Transverse colon (tissue), 4 donors: ENCODE data around the gene CSF1R. TPM values are rescaled to one million over a fixed set of nuclear protein-coding genes. Genes with fewer than 3 reads are reported as not detected.

Experiments
- DNase-seq: peaks from one replicate; pipeline ENCODE4 v3.0.0-alpha.2; 2019
- H3K27ac ChIP-seq, 4 donors: fragments of 200-600 bp; sonication (generic); 2 replicates each; pipeline ENCODE4 v1.5.1; 2016 to 2018; ENCODE audit warnings: inconsistent platforms in 4 of 4
- H3K27me3 ChIP-seq: fragments of 200-600 bp; sonication (generic); 2 replicates; pipeline ENCODE4 v1.5.1; 2017; ENCODE audit warnings: inconsistent platforms
- H3K36me3 ChIP-seq, 4 donors: fragments of 200-600 bp; sonication (generic); 2 replicates each; pipeline ENCODE4 v1.5.1; 2017 to 2019; ENCODE audit warnings: inconsistent platforms in 4 of 4
- H3K4me1 ChIP-seq, 4 donors: fragments of 200-600 bp; sonication (generic); 2 replicates each; pipeline ENCODE4 v1.5.1; 2017 to 2020; ENCODE audit warnings: inconsistent platforms in 4 of 4
- H3K4me3 ChIP-seq, 4 donors: fragments of 200-600 bp; sonication (generic); 1 replicate in 1 of 4; 2 replicates in 3 of 4; pipeline versions ENCODE4 v1.5.1 to v1.6.1; 2017 to 2019; ENCODE audit warnings: inconsistent platforms in 4 of 4
- H3K9me3 ChIP-seq, 2 donors: fragments of 200-600 bp; sonication (generic); 2 replicates each; pipeline ENCODE4 v1.5.1; 2017 to 2019; ENCODE audit warnings: inconsistent platforms in 2 of 2
- CTCF ChIP-seq, 5 experiments: fragments of 200-600 bp in 3 of 5; fragments of 450-650 bp in 2 of 5; sonication (generic) in 3 of 5; IDR thresholded peaks; 1 replicate in 2 of 5; 2 replicates in 3 of 5; pipeline ENCODE4 v1.5.1; 2016 to 2017; ENCODE audit warnings: antibody characterized with exemption in 5 of 5, inconsistent platforms in 3 of 5, mild to moderate bottlenecking in 2 of 5, moderate library complexity in 1 of 5
- EP300 ChIP-seq: sonication (generic); formaldehyde crosslinking; IDR thresholded peaks from one replicate; pipeline ENCODE4 v1.6.1; 2017; ENCODE audit warnings: antibody characterized with exemption, low read depth
- POLR2A ChIP-seq: fragments of 450-650 bp; IDR thresholded peaks from one replicate; pipeline ENCODE4 v1.6.1; 2016; ENCODE audit warnings: antibody characterized with exemption, mild to moderate bottlenecking, moderate library complexity
- POLR2AphosphoS5 ChIP-seq, 3 donors: sonication (generic); formaldehyde crosslinking; IDR thresholded peaks; one replicate each; pipeline ENCODE4 v1.6.1; 2016; ENCODE audit warnings: antibody characterized with exemption in 3 of 3
- WGBS, 2 donors: methylation state at CpG; one replicate each; pipeline ENCODE4 v1.1.5; 2018; ENCODE audit warnings: low coverage in 1 of 2; 5-methylcytosine and 5-hydroxymethylcytosine counted together
- in situ Hi-C, 4 donors: fragments of 200-750 bp; cut with MboI; loops; one replicate each; pipeline versions ENCODE4 v1.15.0 to v1.15.1; 2017; ENCODE audit warnings: low sequenced_read_pairs in 3 of 4, low pct_ligation_motif_present in 1 of 4, low pct_unique_long_range_greater_than_20kb in 1 of 4
- intact Hi-C: fragments of 100-400 bp; cut with DNase I; formaldehyde crosslinking; loops from one replicate; pipeline ENCODE4 v1.15.1; 2023; ENCODE audit warnings: low total_unique reads
- total RNA-seq, 4 donors: library from RNA; depleted of rRNA; stranded (reverse); fragments of >200 nt; gene quantifications; one replicate each; pipeline ENCODE4 v1.1.0, GENCODE V29; 2016

CSF1R gene
- total RNA-seq, 4 donors from 2014 or later, result 0.60 to 38.9 (median 14.7) TPM

- H3K4me1 ChIP-seq, result peaks cover 0 to 3% (median 0%) of the 10 kb centered on the region in 4 donors
- H3K27me3 ChIP-seq, result no peaks in the 10 kb centered on the region
- DNase-seq, result no peak
- WGBS, 2 donors, result 78% methylated on average over 3 of the region's 3 CpGs; no CpG with 5 or more reads in 1 of the 2 donors
- no peak overlapping the region for H3K27ac ChIP-seq
- H3K4me3 ChIP-seq, result no peak overlapping the region
- in situ Hi-C loops (no loop called here), intact Hi-C loops (loop anchor here (10.0 kb wide), 1 partner anchor 1911 kb away; no protein-coding TSS in a partner anchor)
- no peaks in the 10 kb centered on the region for H3K9me3 ChIP-seq
- H3K36me3 ChIP-seq, result no peaks in the 10 kb centered on the region
- TF ChIP-seq POLR2AphosphoS5 (IDR thresholded peaks at IDR 0.05) (no peak), EP300 (no peak), CTCF (IDR thresholded peaks at IDR 0.05) (no peak), POLR2A (no peak)
Measured at GRCh38 chr5:150073677-150074076, 12.7 kb downstream of the CSF1R start.

GRCh38 chr5:150073086-150073625 is 13.2 kb downstream of the CSF1R start:
- peak; percentile 4 for DNase-seq
- no peaks in the 10 kb centered on the region for H3K27me3 ChIP-seq
- H3K36me3 ChIP-seq, result no peaks in the 10 kb centered on the region
- no peaks in the 10 kb centered on the region for H3K9me3 ChIP-seq
- TF ChIP-seq CTCF (IDR thresholded peaks at IDR 0.05) (no peak), EP300 (no peak), POLR2AphosphoS5 (IDR thresholded peaks at IDR 0.05) (no peak), POLR2A (no peak)
- intact Hi-C loops (loop anchor here (10.0 kb wide), 1 partner anchor 1912 kb away; no protein-coding TSS in a partner anchor), in situ Hi-C loops (no loop called here)
- H3K4me3 ChIP-seq, result no peak overlapping the region
- 89 to 100% methylated on average over 1 to 5 of the region's 5 CpGs for WGBS, 2 donors
- no peak overlapping the region for H3K27ac ChIP-seq
- peaks cover 0 to 6% (median 0%) of the 10 kb centered on the region in 4 donors for H3K4me1 ChIP-seq

GRCh38 chr5:150070821-150071220 is 15.5 kb downstream of the CSF1R start:
- Histone ChIP-seq H3K4me1 (peaks cover 0 to 6% (median 0%) of the 10 kb centered on the region in 4 donors), H3K9me3 (no peaks in the 10 kb centered on the region), H3K27me3 (no peaks in the 10 kb centered on the region), H3K4me3 (no peak overlapping the region), H3K27ac (no peak overlapping the region), H3K36me3 (no peaks in the 10 kb centered on the region)
- intact Hi-C loops, result loop anchor here (10.0 kb wide), 1 partner anchor 1914 kb away; no protein-coding TSS in a partner anchor
- DNase-seq, result no peak
- WGBS, 2 donors, result 90 to 93% methylated on average over 2 to 3 of the region's 3 CpGs
- no peak for TF ChIP-seq EP300
- TF ChIP-seq POLR2A, result no peak
- no peak for TF ChIP-seq POLR2AphosphoS5 (IDR thresholded peaks at IDR 0.05)
- TF ChIP-seq CTCF (IDR thresholded peaks at IDR 0.05), result no peak
- in situ Hi-C loops, result no loop called here

GRCh38 chr5:150069672-150070627 is 16.4 kb downstream of the CSF1R start:
- Histone ChIP-seq H3K4me3 (no peak overlapping the region), H3K9me3 (no peaks in the 10 kb centered on the region), H3K27ac (no peak overlapping the region), H3K36me3 (no peaks in the 10 kb centered on the region), H3K4me1 (peaks cover 0 to 6% (median 0%) of the 10 kb centered on the region in 4 donors), H3K27me3 (no peaks in the 10 kb centered on the region)
- in situ Hi-C loops (no loop called here), intact Hi-C loops (loop anchor here (10.0 kb wide), 1 partner anchor 1915 kb away; no protein-coding TSS in a partner anchor)
- DNase-seq, result no peak
- TF ChIP-seq POLR2A (no peak), POLR2AphosphoS5 (IDR thresholded peaks at IDR 0.05) (no peak), CTCF (IDR thresholded peaks at IDR 0.05) (no peak), EP300 (no peak)
- WGBS, 2 donors, result 83% methylated on average over 23 of the region's 25 CpGs; no CpG with 5 or more reads in 1 of the 2 donors
